Activated CD4-positive, CD25-positive, alpha-beta regulatory T cell treated with anti-CD3 and anti-CD28 coated beads, Interleukin-2, amount 50 U/mL, for 24 hours (primary cell): ENCODE results near the gene MADD.

Source experiments
- ATAC-seq, 2 donors: fragments of 150-1000 bp; cut with Tn5 transposase; one replicate each; pipeline ENCODE4 v1.10.0; 2021; ENCODE audit warnings: mild to moderate bottlenecking in 1 of 2, moderate library complexity in 1 of 2

MADD gene

GRCh38 chr11:47253660-47254059 is 16.3 kb upstream of the MADD start:
- ATAC-seq = no peak

- ATAC-seq = no peak
Observed at GRCh38 chr11:47254386-47254785, 15.5 kb upstream of the MADD start.

- ATAC-seq = no peak
Observed at GRCh38 chr11:47256374-47256773, 13.6 kb upstream of the MADD start.

GRCh38 chr11:47257177-47257516 is 12.8 kb upstream of the MADD start:
- no peak for ATAC-seq

- no peak for ATAC-seq
Observed at GRCh38 chr11:47257517-47258316, 12.2 kb upstream of the MADD start, which contains the start of gene NR1H3. TSS of gene NR1H3 (plus strand) at chr11:47257996. CDS start at chr11:47259217, 1,221 bp downstream.

- ATAC-seq = no peak
Observed at GRCh38 chr11:47258317-47258902, 11.5 kb upstream of the MADD start.

GRCh38 chr11:47259232-47259977 is 10.5 kb upstream of the MADD start:
- ATAC-seq = peak; percentile 83 to 85

GRCh38 chr11:47260366-47260765 is 9.6 kb upstream of the MADD start:
- ATAC-seq = no peak

- ATAC-seq = no peak
Observed at GRCh38 chr11:47261291-47261800, 8.6 kb upstream of the MADD start.

- no peak for ATAC-seq
Observed at GRCh38 chr11:47264119-47264518, 5.8 kb upstream of the MADD start.

- no peak for ATAC-seq
Observed at GRCh38 chr11:47264521-47264920, 5.4 kb upstream of the MADD start.

GRCh38 chr11:47267876-47268275 is 2.1 kb upstream of the MADD start:
- no peak for ATAC-seq

GRCh38 chr11:47268448-47269001 is 1.4 kb upstream of the MADD start:
- ATAC-seq = no peak

GRCh38 chr11:47269002-47269828 is 718 bp upstream of the MADD start:
- peak; percentile 54 to 64 for ATAC-seq

GRCh38 chr11:47270331-47271271 is 668 bp downstream of the MADD start:
- ATAC-seq = no peak

GRCh38 chr11:47271328-47271727 is 1.4 kb downstream of the MADD start:
- ATAC-seq = no peak

- no peak for ATAC-seq
Observed at GRCh38 chr11:47271961-47272661, 2.2 kb downstream of the MADD start.

GRCh38 chr11:47272706-47273105 is 2.8 kb downstream of the MADD start:
- ATAC-seq = no peak

GRCh38 chr11:47274495-47275235 is 4.7 kb downstream of the MADD start:
- ATAC-seq = no peak

GRCh38 chr11:47276923-47277322 is 7.0 kb downstream of the MADD start:
- ATAC-seq = no peak
